GM12878 (cell line): ENCODE measurements around the gene ANKRD23. TPM values are rescaled to one million over a fixed set of nuclear protein-coding genes. Genes with fewer than 3 reads are reported as not detected.

Experiments used
- ATAC-seq: fragments of 200-7000 bp; cut with Tn5 transposase; 3 replicates; pipeline ENCODE4 v1.9.1; 2020; ENCODE audit warnings: mild to moderate bottlenecking, moderate library complexity
- BruUV-seq: library from RNA; stranded (reverse); fragments of 400-500 nt; replicated peaks from 2 replicates; lab custom pipeline; 2021; lab: Mats Ljungman, UMichigan
- CTCF ChIA-PET: fragments of 300-600 bp; sonication (Branson Sonifier 250); formaldehyde crosslinking; extraction: SDS; loops from one replicate; lab custom pipeline; 2021; ENCODE audit warnings: inconsistent platforms; lab: Yijun Ruan, JAX
- POLR2A ChIA-PET: fragments of 350-600 bp; formaldehyde crosslinking; extraction: SDS; loops from one replicate; lab custom pipeline; 2021; ENCODE audit warnings: inconsistent platforms; lab: Charles Lee
- RAD21 ChIA-PET: fragments of 300-600 bp; sonication (Branson Sonifier 250); formaldehyde crosslinking; loops from one replicate; lab custom pipeline; 2023; ENCODE audit warnings: antibody characterized with exemption; ENCODE audit not compliant: unreplicated experiment; lab: Charles Lee
- SMC1A ChIA-PET: fragments of 300-600 bp; sonication (Branson Sonifier 250); formaldehyde crosslinking; loops from one replicate; lab custom pipeline; 2023; ENCODE audit not compliant: unreplicated experiment, uncharacterized antibody; lab: Charles Lee
- DNase-seq: peaks from one replicate; pipeline ENCODE4 v3.0.0-alpha.2; 2011; ENCODE audit warnings: low read depth, low spot score
- FAIRE-seq: peaks from 3 replicates; lab custom pipeline; 2011; peaks lifted over from hg19 to GRCh38; lab: Jason Lieb, UNC
- H2AFZ ChIP-seq: 2 replicates; pipeline ENCODE4 v1.6.0; 2011; ENCODE audit warnings: low read depth, low read length, control low read depth; ENCODE audit not compliant: control insufficient read depth
- H3K27ac ChIP-seq: 2 replicates; pipeline ENCODE4 v1.5.1; 2011; ENCODE audit warnings: control low read depth; ENCODE audit not compliant: control insufficient read depth, insufficient read depth
- H3K27me3 ChIP-seq, 2 experiments: replicated peaks in 1 of 2; 2 replicates each; pipeline versions ENCODE4 v1.6.0 to v1.6.1; 2011; ENCODE audit warnings: low read length in 1 of 2; ENCODE audit not compliant: control insufficient read depth in 2 of 2, insufficient read depth in 2 of 2
- H3K36me3 ChIP-seq, 2 experiments: 2 replicates each; pipeline ENCODE4 v1.5.1; 2011; ENCODE audit warnings: low read length in 1 of 2; ENCODE audit not compliant: control insufficient read depth in 2 of 2, insufficient read depth in 2 of 2
- H3K4me1 ChIP-seq: 2 replicates; pipeline ENCODE4 v1.6.1; 2011; ENCODE audit warnings: mild to moderate bottlenecking, low read length, moderate library complexity, mixed read lengths; ENCODE audit not compliant: control insufficient read depth, insufficient read depth
- H3K4me2 ChIP-seq: 2 replicates; pipeline ENCODE4 v1.6.0; 2011; ENCODE audit warnings: control low read depth; ENCODE audit not compliant: control insufficient read depth, insufficient read depth
- H3K4me3 ChIP-seq: fragments of 200-600 bp; sonication (generic); 2 replicates; pipeline ENCODE4 v1.5.1; 2016
- H3K79me2 ChIP-seq: 2 replicates; pipeline ENCODE4 v1.6.0; 2011; ENCODE audit warnings: low read length; ENCODE audit not compliant: control insufficient read depth, insufficient read depth
- H3K9ac ChIP-seq: 2 replicates; pipeline ENCODE4 v1.8.0; 2011; ENCODE audit warnings: low read length, control low read depth, mixed read lengths; ENCODE audit not compliant: control insufficient read depth, insufficient read depth
- H3K9me3 ChIP-seq: replicated peaks from 3 replicates; pipeline ENCODE4 v1.5.1; 2011; ENCODE audit warnings: mild to moderate bottlenecking, low read length; ENCODE audit not compliant: control insufficient read depth, insufficient read depth
- H4K20me1 ChIP-seq: 2 replicates; pipeline ENCODE4 v1.6.0; 2011; ENCODE audit not compliant: control insufficient read depth, insufficient read depth
- ATF2 ChIP-seq: IDR thresholded peaks from 2 replicates; pipeline ENCODE4 v1.6.1; 2012; ENCODE audit warnings: low read length, inconsistent platforms
- CHD2 ChIP-seq: IDR thresholded peaks from 2 replicates; pipeline ENCODE4 v1.6.1; 2011; ENCODE audit warnings: low read depth, low read length, improper control_type of control experiment, borderline replicate concordance
- ESRRA ChIP-seq: IDR thresholded peaks from 2 replicates; pipeline ENCODE4 v1.6.1; 2012; ENCODE audit warnings: mild to moderate bottlenecking, low read length, improper control_type of control experiment
- IRF3 ChIP-seq: fragments of 450-650 bp; IDR thresholded peaks from 2 replicates; pipeline ENCODE4 v1.6.1; 2014; ENCODE audit warnings: mild to moderate bottlenecking
- MLLT1 ChIP-seq: fragments of 450-650 bp; IDR thresholded peaks from 2 replicates; pipeline ENCODE4 v1.6.1; 2016; ENCODE audit warnings: mild to moderate bottlenecking
- SREBF2 ChIP-seq: IDR thresholded peaks from 2 replicates; pipeline ENCODE4 v1.6.1; 2012; ENCODE audit warnings: mild to moderate bottlenecking, low read length
- YBX1 ChIP-seq: fragments of 450-650 bp; IDR thresholded peaks from 2 replicates; pipeline ENCODE4 v1.6.1; 2016; ENCODE audit warnings: antibody characterized with exemption
- WGBS: methylation state at CpG from one replicate; pipeline ENCODE4 v1.1.6; 2016; ENCODE audit warnings: low lambda C conversion rate; ENCODE audit not compliant: insufficient replicate concordance, insufficient coverage; ENCODE audit errors: missing lambda C conversion rate; 5-methylcytosine and 5-hydroxymethylcytosine counted together
- in situ Hi-C: fragments of 300-500 bp; cut with MboI; formaldehyde crosslinking; loops from 9 replicates; pipeline ENCODE4 v1.14.3; 2018; ENCODE audit warnings: mixed read lengths
- intact Hi-C: fragments of 100-400 bp; cut with micrococcal nuclease; formaldehyde crosslinking; loops from one replicate; pipeline ENCODE4 v1.14.2; 2022; ENCODE audit not compliant: unreplicated experiment
- polyA plus RNA-seq, 11 experiments: library from polyadenylated mRNA; depleted of rRNA in 4 of 11; unstranded in 6 of 11; stranded (reverse) in 5 of 11; fragments of >200 nt; fragmentation: Nextera tagmentation in 4 of 11; fragmentation: Illumina TruSeq in 1 of 11; extraction: Ambion mirVana in 4 of 11; extraction: Trizol in 1 of 11; gene quantifications; 1 replicate in 1 of 11; 2 replicates in 10 of 11; pipeline versions ENCODE4 v1.2.1 to v1.2.3, GENCODE V29; 2011 to 2016; ENCODE audit warnings: inconsistent platforms in 2 of 11, missing spikeins in 2 of 11, low read depth in 1 of 11
- total RNA-seq, 4 experiments: library from RNA; depleted of rRNA in 3 of 4; stranded (reverse); fragments of >200 nt in 3 of 4; fragmentation: Illumina TruSeq in 1 of 4; extraction: Trizol in 1 of 4; gene quantifications; 2 replicates each; pipeline versions ENCODE4 v1.2.1 to v1.2.3, GENCODE V29; 2013 to 2021

Gene ANKRD23
- total and polyA plus RNA-seq, 10 of the 15 experiments (the other 5 are each of a cell fraction or from before 2014, with no cell fraction given), result 0.34 to 5.3 (median 2.7) TPM

- POLR2A ChIA-PET, result interaction anchor here (1.6 kb wide), 1 partner anchor 10 kb away, joined by 4 read pairs; the partner anchor contains the start of gene ANKRD39
- no TSS peak for BruUV-seq
- SMC1A ChIA-PET, result no interaction called here
- in situ Hi-C loops, result no loop called here
- H2AFZ ChIP-seq, result no peak overlapping the region
- H3K27me3 ChIP-seq, result no peaks in the 10 kb centered on the region
- no peak overlapping the region for H3K27ac ChIP-seq
- no peaks in the 10 kb centered on the region for H3K9me3 ChIP-seq
- H3K9ac ChIP-seq, result no peak overlapping the region
- ATAC-seq (no peak), DNase-seq (no peak)
- H3K79me2 ChIP-seq, result no peaks in the 10 kb centered on the region
- peaks cover 3 to 7% of the 10 kb centered on the region in 2 experiments; a peak in 3 of 4 replicates for H3K36me3 ChIP-seq
- RAD21 ChIA-PET, result interaction anchor here (1.1 kb wide), 1 partner anchor 116 kb away, joined by 3 read pairs; no protein-coding TSS in a partner anchor
- CTCF ChIA-PET, result interaction anchor here (1.0 kb wide), 1 partner anchor 10 kb away, joined by 4 read pairs; the partner anchor contains the start of gene ANKRD39
- intact Hi-C loops, result no loop called here
- H3K4me1 ChIP-seq, result no peaks in the 10 kb centered on the region
- no peak overlapping the region for H3K4me3 ChIP-seq
- 85% methylated on average over 10 of the region's 10 CpGs for whole genome bisulfite sequencing
- no peaks in the 10 kb centered on the region for H4K20me1 ChIP-seq
- no peak overlapping the region for H3K4me2 ChIP-seq
- no peak for TF ChIP-seq IRF3
- TF ChIP-seq MLLT1, result no peak
- no peak for TF ChIP-seq CHD2
- no peak for TF ChIP-seq SREBF2
- no peak for TF ChIP-seq YBX1
- no peak for TF ChIP-seq ATF2
- TF ChIP-seq ESRRA, result no peak
- TF ChIP-seq, all 136 proteins: peak for 0
- no peak for FAIRE-seq
These were observed 3.8 kb upstream of the ANKRD23 start for GRCh38 chr2:96847586-96847985.
